GM18858 (cell line): ENCODE results near the gene C6orf62.
A peak's percentile ranks its signal among the peaks of the same experiment; 100 is the strongest.
"Not testable (repeated sequence)": the region's sequence is repeated elsewhere in the genome, so short reads cannot be mapped to it uniquely, and the experiment has no call there.

Source experiments
- ATAC-seq: cut with Tn5 transposase; IDR thresholded peaks from one replicate; pipeline ENCODE4 v1.9.1; 2021; ENCODE audit not compliant: unreplicated experiment

The C6orf62 gene

GRCh38 chr6:24743265-24743943 lies 24.4 kb upstream of the C6orf62 start:
- peak; percentile 74 for ATAC-seq

- ATAC-seq: no peak
These were observed 23.3 kb upstream of the C6orf62 start for GRCh38 chr6:24742216-24742738.

GRCh38 chr6:24740861-24741260 lies 21.9 kb upstream of the C6orf62 start:
- ATAC-seq: no peak

GRCh38 chr6:24738741-24739140 lies 19.8 kb upstream of the C6orf62 start:
- no peak for ATAC-seq

GRCh38 chr6:24734710-24735109 lies 15.8 kb upstream of the C6orf62 start:
- ATAC-seq: not testable (repeated sequence)

- no peak for ATAC-seq
These were observed 15.2 kb upstream of the C6orf62 start for GRCh38 chr6:24734166-24734565.

- ATAC-seq: not testable (repeated sequence)
These were observed 12.6 kb upstream of the C6orf62 start for GRCh38 chr6:24731456-24732134.

- not testable (repeated sequence) for ATAC-seq
These were observed 11.7 kb upstream of the C6orf62 start for GRCh38 chr6:24730653-24731052.

- ATAC-seq: no peak
These were observed 4.3 kb upstream of the C6orf62 start for GRCh38 chr6:24723270-24723669.

- ATAC-seq: peak; percentile 18
These were observed 2.7 kb upstream of the C6orf62 start for GRCh38 chr6:24721461-24722215.

GRCh38 chr6:24720604-24721460 lies 1.9 kb upstream of the C6orf62 start:
- peak; percentile 70 for ATAC-seq

- ATAC-seq: no peak
These were observed 1.2 kb upstream of the C6orf62 start for GRCh38 chr6:24720131-24720603.

- no peak for ATAC-seq
These were observed 367 bp downstream of the C6orf62 start for GRCh38 chr6:24718449-24719124.

- ATAC-seq: not testable (repeated sequence)
These were observed 2.3 kb downstream of the C6orf62 start for GRCh38 chr6:24716602-24717148.

- ATAC-seq: no peak
These were observed 8.2 kb downstream of the C6orf62 start for GRCh38 chr6:24710519-24711303.

GRCh38 chr6:24709014-24709711 lies 9.8 kb downstream of the C6orf62 start:
- ATAC-seq: no peak

- ATAC-seq: no peak
These were observed 10.3 kb downstream of the C6orf62 start for GRCh38 chr6:24708612-24709011.

- no peak for ATAC-seq
These were observed 14.5 kb downstream of the C6orf62 start for GRCh38 chr6:24704468-24704867.
